Neural cell (in vitro differentiated cells): Measurements from ENCODE around the gene CHMP4B. TPM values are rescaled to one million over a fixed set of nuclear protein-coding genes. Genes with fewer than 3 reads are reported as not detected.

ENCODE experiments used
- H2AFZ ChIP-seq: fragments of 200-600, 300-800 bp; sonication (generic), shearing (Covaris generic); 2 replicates; pipeline ENCODE4 v1.6.0; 2014; ENCODE audit warnings: low read depth, mild to moderate bottlenecking, antibody characterized with exemption, low read length, moderate library complexity
- H3F3A ChIP-seq: fragments of 200-600 bp; shearing (Covaris generic); 2 replicates; pipeline ENCODE4 v1.6.1; 2016; ENCODE audit warnings: mild to moderate bottlenecking, moderate library complexity, mixed read lengths, antibody characterized with exemption, low read length; ENCODE audit not compliant: insufficient read depth, poor library complexity, severe bottlenecking
- H3K27ac ChIP-seq: fragments of 200-600, 300-800 bp; sonication (generic), shearing (Covaris generic); 2 replicates; pipeline ENCODE4 v1.5.1; 2014; ENCODE audit warnings: mild to moderate bottlenecking, low read length, moderate library complexity
- H3K27me3 ChIP-seq: fragments of 300-800, 200-600 bp; sonication (generic), shearing (Covaris generic); 2 replicates; pipeline ENCODE4 v1.6.0; 2014; ENCODE audit warnings: mild to moderate bottlenecking, low read depth, low read length, moderate library complexity; ENCODE audit not compliant: insufficient read depth
- H3K36me3 ChIP-seq: fragments of 300-800, 200-600 bp; sonication (generic), shearing (Covaris generic); 2 replicates; pipeline ENCODE4 v1.5.1; 2014; ENCODE audit warnings: mild to moderate bottlenecking, antibody characterized with exemption, low read length, moderate library complexity; ENCODE audit not compliant: insufficient read depth
- H3K4me2 ChIP-seq: fragments of 300-800, 200-600 bp; sonication (generic), shearing (Covaris generic); 2 replicates; pipeline ENCODE4 v1.6.0; 2014; ENCODE audit warnings: mild to moderate bottlenecking, low read length
- H3K4me3 ChIP-seq: fragments of 300-800, 200-600 bp; sonication (generic), shearing (Covaris generic); 2 replicates; pipeline ENCODE4 v1.5.1; 2014; ENCODE audit warnings: mild to moderate bottlenecking, low read length, moderate library complexity
- H3K79me2 ChIP-seq: fragments of 200-600 bp; shearing (Covaris generic); replicated peaks from 2 replicates; pipeline ENCODE4 v1.6.0; 2014; ENCODE audit warnings: mild to moderate bottlenecking, low read length, moderate library complexity; ENCODE audit not compliant: insufficient read depth
- H3K9ac ChIP-seq: fragments of 300-800, 200-600 bp; sonication (generic), shearing (Covaris generic); 2 replicates; pipeline ENCODE4 v1.6.1; 2016; ENCODE audit warnings: mild to moderate bottlenecking, low read length, mixed read lengths
- H3K9me2 ChIP-seq: fragments of 200-600 bp; shearing (Covaris generic); 2 replicates; pipeline ENCODE4 v1.6.1; 2016; ENCODE audit warnings: mild to moderate bottlenecking, low read length, mixed read lengths; ENCODE audit not compliant: insufficient read depth
- H3K9me3 ChIP-seq: fragments of 200-600, 300-800 bp; sonication (generic), shearing (Covaris generic); 2 replicates; pipeline ENCODE4 v1.6.1; 2016; ENCODE audit warnings: mild to moderate bottlenecking, mixed run types, low read length, moderate library complexity, mixed read lengths
- H4K20me1 ChIP-seq: fragments of 200-600 bp; shearing (Covaris generic); 2 replicates; pipeline ENCODE4 v1.6.1; 2016; ENCODE audit warnings: mild to moderate bottlenecking, mixed run types; ENCODE audit not compliant: insufficient read depth
- EP300 ChIP-seq: fragments of 450-650 bp; conservative IDR thresholded peaks from 2 replicates; pipeline ENCODE4 v1.6.1; 2014; ENCODE audit warnings: antibody characterized with exemption, mild to moderate bottlenecking, moderate library complexity; ENCODE audit not compliant: poor library complexity, severe bottlenecking
- EZH2 ChIP-seq: fragments of 200-600, 300-800 bp; shearing (Covaris generic), sonication (generic); IDR thresholded peaks from 2 replicates; pipeline ENCODE4 v1.6.1; 2014; ENCODE audit warnings: antibody characterized with exemption, low read length, borderline replicate concordance, mild to moderate bottlenecking; ENCODE audit not compliant: insufficient read depth, poor library complexity, severe bottlenecking
- POLR2AphosphoS5 ChIP-seq: IDR thresholded peaks from 2 replicates; pipeline ENCODE4 v1.6.1; 2012
- RAD21 ChIP-seq: fragments of 450-650 bp; conservative IDR thresholded peaks from 2 replicates; pipeline ENCODE4 v1.6.1; 2014; ENCODE audit warnings: antibody characterized with exemption, mild to moderate bottlenecking, moderate library complexity
- SMC3 ChIP-seq: fragments of 450-650 bp; conservative IDR thresholded peaks from 2 replicates; pipeline ENCODE4 v1.6.1; 2014; ENCODE audit warnings: antibody characterized with exemption, mild to moderate bottlenecking, moderate library complexity; ENCODE audit not compliant: poor library complexity
- TAF1 ChIP-seq: IDR thresholded peaks from 2 replicates; pipeline ENCODE4 v1.6.1; 2012; ENCODE audit warnings: low read depth
- polyA plus RNA-seq: library from polyadenylated mRNA; depleted of rRNA; stranded (reverse); fragments of >200 nt; gene quantifications from 2 replicates; pipeline ENCODE4 v1.2.3, GENCODE V29; 2014

The CHMP4B gene
- polyA plus RNA-seq, 1 donor from 2014 or later, result 83.8 TPM

- no peak overlapping the region for H2AFZ ChIP-seq
- TF ChIP-seq RAD21, result no peak
- TF ChIP-seq EZH2, result no peak
- no peak for TF ChIP-seq TAF1
- no peaks in the 10 kb centered on the region for H3K9me2 ChIP-seq
- H3K9me3 ChIP-seq, result no peaks in the 10 kb centered on the region
- H3K79me2 ChIP-seq, result no peaks in the 10 kb centered on the region
- no peaks in the 10 kb centered on the region for H3K36me3 ChIP-seq
- no peaks in the 10 kb centered on the region for H4K20me1 ChIP-seq
- no peak overlapping the region for H3K9ac ChIP-seq
- H3K4me3 ChIP-seq, result no peak overlapping the region
- H3K27ac ChIP-seq, result no peak overlapping the region
- no peaks in the 10 kb centered on the region for H3F3A ChIP-seq
- H3K4me2 ChIP-seq, result no peak overlapping the region
- no peaks in the 10 kb centered on the region for H3K27me3 ChIP-seq
Measured at GRCh38 chr20:33859157-33859695, 48.1 kb downstream of the CHMP4B start.

DNA sequence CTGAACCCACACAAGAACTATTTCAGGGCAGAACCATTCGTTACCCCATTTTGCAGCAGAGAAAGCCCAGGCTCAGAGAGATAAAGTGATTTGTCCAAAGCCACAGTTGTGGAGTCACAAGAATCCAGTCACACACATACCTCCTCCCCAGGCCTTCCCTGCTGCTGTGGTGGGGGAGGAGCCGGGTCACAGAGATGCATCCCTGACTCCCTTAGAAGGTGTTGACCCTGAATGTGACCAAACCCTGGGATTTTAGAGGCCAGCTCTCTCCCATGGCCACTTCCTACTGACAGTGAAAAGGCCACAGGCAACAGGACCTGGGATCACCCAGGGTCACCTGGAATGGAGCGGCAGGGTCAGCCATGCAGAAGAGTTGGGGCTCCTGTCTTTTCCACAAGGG lies 48.6 kb downstream of the CHMP4B start:
- Histone ChIP-seq H4K20me1 (no peaks in the 10 kb centered on the region), H3K27ac (no peak overlapping the region), H3K4me2 (no peak overlapping the region), H3K27me3 (no peaks in the 10 kb centered on the region), H3F3A (no peaks in the 10 kb centered on the region), H3K36me3 (no peaks in the 10 kb centered on the region), H3K79me2 (no peaks in the 10 kb centered on the region), H3K4me3 (no peak overlapping the region), H3K9me3 (no peaks in the 10 kb centered on the region), H3K9me2 (no peaks in the 10 kb centered on the region), H3K9ac (no peak overlapping the region), H2AFZ (no peak overlapping the region)
- TF ChIP-seq POLR2AphosphoS5, result no peak
- TF ChIP-seq EP300, result no peak
- no peak for TF ChIP-seq SMC3

- H3K9me2 ChIP-seq, result no peaks in the 10 kb centered on the region
- no peak for TF ChIP-seq SMC3
- no peak overlapping the region for H2AFZ ChIP-seq
- no peaks in the 10 kb centered on the region for H3K27me3 ChIP-seq
- no peaks in the 10 kb centered on the region for H3F3A ChIP-seq
- H3K4me3 ChIP-seq, result no peak overlapping the region
- H3K79me2 ChIP-seq, result no peaks in the 10 kb centered on the region
- no peaks in the 10 kb centered on the region for H4K20me1 ChIP-seq
- no peaks in the 10 kb centered on the region for H3K9me3 ChIP-seq
- no peak overlapping the region for H3K4me2 ChIP-seq
- H3K9ac ChIP-seq, result no peak overlapping the region
- H3K27ac ChIP-seq, result no peak overlapping the region
- no peaks in the 10 kb centered on the region for H3K36me3 ChIP-seq
Measured at GRCh38 chr20:33861458-33861857, 50.3 kb downstream of the CHMP4B start.

GRCh38 chr20:33862709-33863403 lies 51.7 kb downstream of the CHMP4B start:
- no peak overlapping the region for H3K27ac ChIP-seq

More at GRCh38 chr20:33862709-33863403, 51.7 kb downstream of the CHMP4B start:
- Histone ChIP-seq H3K9me3 (no peaks in the 10 kb centered on the region), H3K4me3 (no peak overlapping the region), H3K9ac (no peak overlapping the region), H3K9me2 (no peaks in the 10 kb centered on the region), H4K20me1 (no peaks in the 10 kb centered on the region), H3K4me2 (no peak overlapping the region), H3K79me2 (no peaks in the 10 kb centered on the region), H2AFZ (no peak overlapping the region), H3K36me3 (no peaks in the 10 kb centered on the region), H3F3A (no peaks in the 10 kb centered on the region), H3K27me3 (no peaks in the 10 kb centered on the region)
- no peak for TF ChIP-seq RAD21
- peak; percentile 19 for TF ChIP-seq SMC3
